Tibial nerve (tissue), 3 donors: Measurements from ENCODE around the gene TAF1A.

Source experiments
- POLR2A ChIP-seq, 2 donors: fragments of 450-650 bp; IDR thresholded peaks; one replicate each; pipeline ENCODE4 v1.6.1; 2017; ENCODE audit warnings: antibody characterized with exemption in 2 of 2, mild to moderate bottlenecking in 2 of 2, moderate library complexity in 2 of 2
- TF ChIP-seq, protein P1 (sequence below), 5 experiments: fragments of 200-600 bp in 3 of 5; fragments of 450-650 bp in 2 of 5; sonication (generic) in 3 of 5; IDR thresholded peaks; one replicate each; pipeline ENCODE4 v1.5.1; 2016 to 2019; ENCODE audit warnings: antibody characterized with exemption in 5 of 5, mild to moderate bottlenecking in 3 of 5, moderate library complexity in 2 of 5

DNA sequence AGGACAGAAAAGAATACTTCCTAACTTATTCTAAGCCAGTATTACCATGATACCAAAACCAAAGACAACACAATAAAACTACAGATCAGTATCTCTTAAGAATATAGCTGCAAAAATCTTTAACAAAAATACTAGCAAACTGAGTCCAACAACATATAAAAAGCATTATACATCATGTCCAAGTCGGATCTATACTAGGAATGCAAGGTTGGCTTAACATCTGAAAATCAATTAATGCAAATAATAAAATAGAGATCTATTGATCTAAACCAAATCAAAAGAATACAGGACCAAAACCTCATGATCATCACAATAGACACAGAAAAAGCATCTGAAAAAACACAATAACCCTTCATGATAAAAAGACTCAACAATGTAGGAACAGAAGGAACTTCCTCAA, 18.9 kb downstream of the TAF1A start:
- TF ChIP-seq POLR2A (IDR thresholded peaks at IDR 0.05): no peak
- TF ChIP-seq, protein P1, sequence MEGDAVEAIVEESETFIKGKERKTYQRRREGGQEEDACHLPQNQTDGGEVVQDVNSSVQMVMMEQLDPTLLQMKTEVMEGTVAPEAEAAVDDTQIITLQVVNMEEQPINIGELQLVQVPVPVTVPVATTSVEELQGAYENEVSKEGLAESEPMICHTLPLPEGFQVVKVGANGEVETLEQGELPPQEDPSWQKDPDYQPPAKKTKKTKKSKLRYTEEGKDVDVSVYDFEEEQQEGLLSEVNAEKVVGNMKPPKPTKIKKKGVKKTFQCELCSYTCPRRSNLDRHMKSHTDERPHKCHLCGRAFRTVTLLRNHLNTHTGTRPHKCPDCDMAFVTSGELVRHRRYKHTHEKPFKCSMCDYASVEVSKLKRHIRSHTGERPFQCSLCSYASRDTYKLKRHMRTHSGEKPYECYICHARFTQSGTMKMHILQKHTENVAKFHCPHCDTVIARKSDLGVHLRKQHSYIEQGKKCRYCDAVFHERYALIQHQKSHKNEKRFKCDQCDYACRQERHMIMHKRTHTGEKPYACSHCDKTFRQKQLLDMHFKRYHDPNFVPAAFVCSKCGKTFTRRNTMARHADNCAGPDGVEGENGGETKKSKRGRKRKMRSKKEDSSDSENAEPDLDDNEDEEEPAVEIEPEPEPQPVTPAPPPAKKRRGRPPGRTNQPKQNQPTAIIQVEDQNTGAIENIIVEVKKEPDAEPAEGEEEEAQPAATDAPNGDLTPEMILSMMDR (IDR thresholded peaks at IDR 0.05): no peak
